ENCODE measurements around the gene SLC25A18. TPM values are rescaled to one million over a fixed set of nuclear protein-coding genes. Genes with fewer than 3 reads are reported as not detected.

Gene SLC25A18
- total and polyA plus RNA-seq, 2 donors = 3.7 TPM; not detected in 1

GRCh38 chr22:17580441-17581031, 17.2 kb downstream of the SLC25A18 start:
- WGBS = 58% methylated on average over 15 of the region's 15 CpGs
- DNase-seq (ENCODE audit: extremely low spot score) = no peak
- Histone ChIP-seq H3K36me3 (ENCODE audit: insufficient read depth) (no peaks in the 10 kb centered on the region), H3K27ac (ENCODE audit: low read depth) (no peak overlapping the region), H3K4me3 (ENCODE audit: low read depth, low read length) (no peak overlapping the region), H3K4me1 (ENCODE audit: insufficient read depth) (no peaks in the 10 kb centered on the region)

- no peak overlapping the region for H3K4me3 ChIP-seq (ENCODE audit: low read depth, low read length)
- no peak for DNase-seq (ENCODE audit: extremely low spot score)
- no peaks in the 10 kb centered on the region for H3K4me1 ChIP-seq (ENCODE audit: insufficient read depth)
- no peak overlapping the region for H3K27ac ChIP-seq (ENCODE audit: low read depth)
- H3K36me3 ChIP-seq (ENCODE audit: insufficient read depth) = no peaks in the 10 kb centered on the region
- 77% methylated on average over 21 of the region's 21 CpGs for WGBS
Measured at GRCh38 chr22:17581056-17581455, 17.8 kb downstream of the SLC25A18 start.

- no peak overlapping the region for H3K27ac ChIP-seq (ENCODE audit: low read depth)
- H3K36me3 ChIP-seq (ENCODE audit: insufficient read depth) = no peaks in the 10 kb centered on the region
- H3K4me3 ChIP-seq (ENCODE audit: low read depth, low read length) = no peak overlapping the region
- DNase-seq (ENCODE audit: extremely low spot score) = no peak
- WGBS = 91% methylated on average over 17 of the region's 17 CpGs
- H3K4me1 ChIP-seq (ENCODE audit: insufficient read depth) = no peaks in the 10 kb centered on the region
Measured at GRCh38 chr22:17581631-17582030, 18.3 kb downstream of the SLC25A18 start.

- Histone ChIP-seq H3K27ac (ENCODE audit: low read depth) (no peak overlapping the region), H3K36me3 (ENCODE audit: insufficient read depth) (no peaks in the 10 kb centered on the region), H3K4me3 (ENCODE audit: low read depth, low read length) (no peak overlapping the region), H3K4me1 (ENCODE audit: insufficient read depth) (no peaks in the 10 kb centered on the region)
- 92% methylated on average over 10 of the region's 10 CpGs for WGBS
- no peak for DNase-seq (ENCODE audit: extremely low spot score)
Measured at GRCh38 chr22:17583151-17583550, 19.9 kb downstream of the SLC25A18 start.

- Histone ChIP-seq H3K4me3 (ENCODE audit: low read depth, low read length) (no peak overlapping the region), H3K4me1 (ENCODE audit: insufficient read depth) (no peaks in the 10 kb centered on the region), H3K36me3 (ENCODE audit: insufficient read depth) (no peaks in the 10 kb centered on the region), H3K27ac (ENCODE audit: low read depth) (no peak overlapping the region)
- DNase-seq (ENCODE audit: extremely low spot score) = no peak
- 87% methylated on average over 14 of the region's 14 CpGs for WGBS
Measured at GRCh38 chr22:17586831-17587440, 23.6 kb downstream of the SLC25A18 start.

- H3K4me1 ChIP-seq (ENCODE audit: insufficient read depth) = no peaks in the 10 kb centered on the region
- no peak for DNase-seq (ENCODE audit: extremely low spot score)
- no peak overlapping the region for H3K4me3 ChIP-seq (ENCODE audit: low read depth, low read length)
- peaks cover 4% of the 10 kb centered on the region for H3K36me3 ChIP-seq (ENCODE audit: insufficient read depth)
- no peak overlapping the region for H3K27ac ChIP-seq (ENCODE audit: low read depth)
- 87% methylated on average over 14 of the region's 14 CpGs for WGBS
Measured at GRCh38 chr22:17587629-17588028, 24.3 kb downstream of the SLC25A18 start.

GRCh38 chr22:17588606-17589005, 25.3 kb downstream of the SLC25A18 start:
- peaks cover 4% of the 10 kb centered on the region for H3K36me3 ChIP-seq (ENCODE audit: insufficient read depth)
- H3K4me3 ChIP-seq (ENCODE audit: low read depth, low read length) = no peak overlapping the region
- no peak overlapping the region for H3K27ac ChIP-seq (ENCODE audit: low read depth)
- H3K4me1 ChIP-seq (ENCODE audit: insufficient read depth) = no peaks in the 10 kb centered on the region
- WGBS = 93% methylated on average over 11 of the region's 11 CpGs
- DNase-seq (ENCODE audit: extremely low spot score) = no peak

- WGBS = 93% methylated on average over 10 of the region's 10 CpGs
- no peak for DNase-seq (ENCODE audit: extremely low spot score)
- Histone ChIP-seq H3K4me1 (ENCODE audit: insufficient read depth) (no peaks in the 10 kb centered on the region), H3K27ac (ENCODE audit: low read depth) (no peak overlapping the region), H3K36me3 (ENCODE audit: insufficient read depth) (peaks cover 4% of the 10 kb centered on the region), H3K4me3 (ENCODE audit: low read depth, low read length) (no peak overlapping the region)
Measured at GRCh38 chr22:17589810-17590375, 26.6 kb downstream of the SLC25A18 start.

GRCh38 chr22:17590586-17590985, 27.3 kb downstream of the SLC25A18 start:
- Histone ChIP-seq H3K36me3 (ENCODE audit: insufficient read depth) (peaks cover 4% of the 10 kb centered on the region), H3K4me1 (ENCODE audit: insufficient read depth) (no peaks in the 10 kb centered on the region), H3K27ac (ENCODE audit: low read depth) (no peak overlapping the region), H3K4me3 (ENCODE audit: low read depth, low read length) (no peak overlapping the region)
- DNase-seq (ENCODE audit: extremely low spot score) = no peak
- WGBS = 82% methylated on average over 5 of the region's 5 CpGs

- H3K4me3 ChIP-seq (ENCODE audit: low read depth, low read length) = no peak overlapping the region
- H3K27ac ChIP-seq (ENCODE audit: low read depth) = no peak overlapping the region
- peaks cover 5% of the 10 kb centered on the region for H3K36me3 ChIP-seq (ENCODE audit: insufficient read depth)
- no peaks in the 10 kb centered on the region for H3K4me1 ChIP-seq (ENCODE audit: insufficient read depth)
- no peak for DNase-seq (ENCODE audit: extremely low spot score)
- WGBS = 85% methylated on average over 5 of the region's 5 CpGs
Measured at GRCh38 chr22:17592201-17592600, 28.9 kb downstream of the SLC25A18 start.

GRCh38 chr22:17596226-17596625, 32.9 kb downstream of the SLC25A18 start:
- Histone ChIP-seq H3K36me3 (ENCODE audit: insufficient read depth) (peaks cover 8% of the 10 kb centered on the region), H3K4me1 (ENCODE audit: insufficient read depth) (no peaks in the 10 kb centered on the region), H3K27ac (ENCODE audit: low read depth) (no peak overlapping the region), H3K4me3 (ENCODE audit: low read depth, low read length) (no peak overlapping the region)
- WGBS = 96% methylated on average over 6 of the region's 6 CpGs
- no peak for DNase-seq (ENCODE audit: extremely low spot score)

- no peak for DNase-seq (ENCODE audit: extremely low spot score)
- Histone ChIP-seq H3K4me1 (ENCODE audit: insufficient read depth) (no peaks in the 10 kb centered on the region), H3K27ac (ENCODE audit: low read depth) (no peak overlapping the region), H3K36me3 (ENCODE audit: insufficient read depth) (peaks cover 7% of the 10 kb centered on the region), H3K4me3 (ENCODE audit: low read depth, low read length) (no peak overlapping the region)
- 75% methylated on average over 2 of the region's 2 CpGs for WGBS
Measured at GRCh38 chr22:17597217-17597616, 33.9 kb downstream of the SLC25A18 start.

- H3K27ac ChIP-seq (ENCODE audit: low read depth) = no peak overlapping the region
- no peak for DNase-seq (ENCODE audit: extremely low spot score)
- peaks cover 4% of the 10 kb centered on the region for H3K36me3 ChIP-seq (ENCODE audit: insufficient read depth)
- H3K4me1 ChIP-seq (ENCODE audit: insufficient read depth) = no peaks in the 10 kb centered on the region
- no peak overlapping the region for H3K4me3 ChIP-seq (ENCODE audit: low read depth, low read length)
- WGBS = 94% methylated on average over 4 of the region's 4 CpGs
Measured at GRCh38 chr22:17598318-17598717, 35.0 kb downstream of the SLC25A18 start.

- peaks cover 4% of the 10 kb centered on the region for H3K36me3 ChIP-seq (ENCODE audit: insufficient read depth)
- DNase-seq (ENCODE audit: extremely low spot score) = no peak
- no peaks in the 10 kb centered on the region for H3K4me1 ChIP-seq (ENCODE audit: insufficient read depth)
- no peak overlapping the region for H3K4me3 ChIP-seq (ENCODE audit: low read depth, low read length)
- WGBS = 31% methylated on average over 3 of the region's 3 CpGs
- no peak overlapping the region for H3K27ac ChIP-seq (ENCODE audit: low read depth)
Measured at GRCh38 chr22:17601031-17601430, 37.7 kb downstream of the SLC25A18 start.

Measured in urinary bladder (tissue), 4 donors.